NK-92 (cell line): ENCODE measurements around the gene TTR.

ENCODE experiments used
- DNase-seq: peaks from one replicate; lab custom pipeline; 2025; ENCODE audit not compliant: unreplicated experiment; lab: John Stamatoyannopoulos, UW

The TTR gene

GRCh38 chr18:31591628-31592027 is at the start of gene TTR:
Gene TTR (plus strand): TSS chr18:31591877. CDS start chr18:31591903, 26 bp downstream.
- DNase-seq, result no peak

- DNase-seq, result no peak
Observed at GRCh38 chr18:31546476-31546875, 45.2 kb upstream of the TTR start.

- no peak for DNase-seq
Observed at GRCh38 chr18:31548853-31549252, 42.8 kb upstream of the TTR start.

GRCh38 chr18:31549416-31549815 is 42.3 kb upstream of the TTR start:
- no peak for DNase-seq

GRCh38 chr18:31551883-31552282 is 39.8 kb upstream of the TTR start:
- DNase-seq, result no peak

- no peak for DNase-seq
Observed at GRCh38 chr18:31553800-31554199, 37.9 kb upstream of the TTR start.

- no peak for DNase-seq
Observed at GRCh38 chr18:31554776-31555175, 36.9 kb upstream of the TTR start.

- no peak for DNase-seq
Observed at GRCh38 chr18:31555971-31556747, 35.5 kb upstream of the TTR start.

- DNase-seq, result no peak
Observed at GRCh38 chr18:31557446-31557845, 34.2 kb upstream of the TTR start.

- no peak for DNase-seq
Observed at GRCh38 chr18:31558567-31558966, 33.1 kb upstream of the TTR start.

- no peak for DNase-seq
Observed at GRCh38 chr18:31562726-31563125, 29.0 kb upstream of the TTR start.

- no peak for DNase-seq
Observed at GRCh38 chr18:31563778-31564177, 27.9 kb upstream of the TTR start.

- no peak for DNase-seq
Observed at GRCh38 chr18:31565345-31565744, 26.3 kb upstream of the TTR start.

- no peak for DNase-seq
Observed at GRCh38 chr18:31565782-31566512, 25.7 kb upstream of the TTR start.

- DNase-seq, result no peak
Observed at GRCh38 chr18:31566576-31567306, 24.9 kb upstream of the TTR start.

- DNase-seq, result no peak
Observed at GRCh38 chr18:31572368-31572767, 19.3 kb upstream of the TTR start.

- no peak for DNase-seq
Observed at GRCh38 chr18:31573051-31573450, 18.6 kb upstream of the TTR start.

- DNase-seq, result no peak
Observed at GRCh38 chr18:31574359-31574758, 17.3 kb upstream of the TTR start.

GRCh38 chr18:31575515-31576257 is 16.0 kb upstream of the TTR start:
- no peak for DNase-seq

GRCh38 chr18:31576670-31577069 is 15.0 kb upstream of the TTR start:
- no peak for DNase-seq

- DNase-seq, result no peak
Observed at GRCh38 chr18:31577195-31577594, 14.5 kb upstream of the TTR start.
